H7 (cell line): ENCODE data around the gene ASB15. TPM values are rescaled to one million over a fixed set of nuclear protein-coding genes. Genes with fewer than 3 reads are reported as not detected.

Experiments used
- DNase-seq: peaks from one replicate; pipeline ENCODE4 v3.0.0; 2012
- H3K27me3 ChIP-seq: 2 replicates; pipeline ENCODE4 v1.6.0; 2011; ENCODE audit warnings: mild to moderate bottlenecking, low read length; ENCODE audit not compliant: control insufficient read depth, insufficient read depth
- H3K36me3 ChIP-seq: replicated peaks from 2 replicates; pipeline ENCODE4 v1.5.1; 2011; ENCODE audit warnings: low read length; ENCODE audit not compliant: control insufficient read depth, insufficient read depth
- H3K4me3 ChIP-seq: 2 replicates; pipeline ENCODE4 v1.5.1; 2011; ENCODE audit warnings: low read depth, mild to moderate bottlenecking, control low read depth, low read length, moderate library complexity; ENCODE audit not compliant: insufficient read depth
- total RNA-seq: library from RNA; depleted of rRNA; stranded (reverse); fragments of >200 nt; shearing (Covaris generic); gene quantifications from 2 replicates; pipeline ENCODE4 v1.2.3, GENCODE V29; 2014

ASB15 gene
- total RNA-seq, 1 experiment from 2014 or later: not detected

GRCh38 chr7:123573896-123574467 is 27.6 kb upstream of the ASB15 start:
- Histone ChIP-seq H3K36me3 (no peaks in the 10 kb centered on the region), H3K27me3 (no peaks in the 10 kb centered on the region), H3K4me3 (no peak overlapping the region)
- no peak for DNase-seq

GRCh38 chr7:123579416-123579815 is 22.2 kb upstream of the ASB15 start:
- Histone ChIP-seq H3K4me3 (no peak overlapping the region), H3K27me3 (no peaks in the 10 kb centered on the region), H3K36me3 (no peaks in the 10 kb centered on the region)
- no peak for DNase-seq

DNA sequence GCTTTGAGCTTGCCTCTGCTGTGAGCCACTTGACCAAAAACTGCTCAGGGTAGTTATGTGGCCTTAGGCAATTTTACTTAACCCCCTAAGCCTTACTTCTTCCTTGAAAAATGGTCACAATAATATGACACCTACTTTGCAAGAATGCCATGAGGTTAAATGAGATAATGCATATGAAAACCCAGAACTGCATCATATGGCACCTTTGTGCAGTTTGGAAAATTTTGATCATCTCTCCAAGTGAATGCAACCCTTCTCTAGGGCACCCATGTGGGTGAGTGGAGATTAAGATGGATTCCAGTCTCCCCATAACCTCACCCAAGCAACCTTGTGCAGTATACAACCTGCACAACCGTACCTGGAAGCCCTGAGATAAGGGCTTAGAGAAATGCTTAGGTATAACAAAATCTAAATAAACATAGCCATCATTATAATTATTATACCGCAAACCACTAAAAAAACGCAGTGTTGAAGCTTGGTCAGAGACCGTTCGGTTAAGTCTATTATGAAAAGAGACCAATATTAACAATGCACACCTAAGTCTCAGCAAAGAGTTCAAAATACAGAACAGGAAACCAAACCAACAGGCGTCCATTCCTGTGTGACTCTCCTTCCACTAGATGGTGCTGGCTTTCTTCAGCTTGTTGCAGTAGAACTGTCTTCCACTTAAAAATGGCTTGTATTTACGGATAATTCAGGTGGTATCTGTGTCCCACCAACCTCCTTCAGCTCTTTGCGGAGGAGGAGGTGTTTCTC is 21.0 kb upstream of the ASB15 start:
- no peaks in the 10 kb centered on the region for H3K36me3 ChIP-seq
- no peaks in the 10 kb centered on the region for H3K27me3 ChIP-seq
- no peak overlapping the region for H3K4me3 ChIP-seq
- peak; percentile 7 for DNase-seq

GRCh38 chr7:123581162-123581459 is 20.5 kb upstream of the ASB15 start:
- no peak for DNase-seq
- H3K36me3 ChIP-seq: no peaks in the 10 kb centered on the region
- no peaks in the 10 kb centered on the region for H3K27me3 ChIP-seq
- no peak overlapping the region for H3K4me3 ChIP-seq

- no peak for DNase-seq
- no peaks in the 10 kb centered on the region for H3K36me3 ChIP-seq
- no peaks in the 10 kb centered on the region for H3K27me3 ChIP-seq
- H3K4me3 ChIP-seq: no peak overlapping the region
Measured at GRCh38 chr7:123583821-123584220, 17.8 kb upstream of the ASB15 start.

DNA sequence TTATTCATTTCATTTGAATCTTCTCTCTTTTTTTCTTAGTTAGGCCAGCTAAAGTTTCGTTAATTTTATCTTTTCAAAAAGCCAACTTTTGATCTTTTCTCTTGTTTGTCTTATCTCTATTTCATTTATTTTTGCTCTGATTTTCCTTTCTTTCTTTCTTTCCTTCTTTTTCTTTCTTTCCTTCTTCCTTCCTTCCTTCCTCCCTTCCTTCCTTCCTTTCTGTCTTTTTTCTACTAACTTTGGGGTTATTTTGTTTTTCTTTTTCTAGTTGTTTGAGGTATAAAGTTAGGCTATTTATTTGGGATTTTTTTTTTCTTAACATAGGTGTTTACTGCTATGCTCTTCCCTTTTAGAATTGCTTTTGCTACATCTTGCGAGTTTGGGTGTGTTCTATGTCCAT is 13.2 kb upstream of the ASB15 start:
- H3K27me3 ChIP-seq: no peaks in the 10 kb centered on the region
- H3K36me3 ChIP-seq: no peaks in the 10 kb centered on the region
- DNase-seq: no peak
- H3K4me3 ChIP-seq: no peak overlapping the region

- Histone ChIP-seq H3K4me3 (no peak overlapping the region), H3K36me3 (no peaks in the 10 kb centered on the region), H3K27me3 (no peaks in the 10 kb centered on the region)
- no peak for DNase-seq
Measured at GRCh38 chr7:123594813-123595241, 6.8 kb upstream of the ASB15 start.

DNA sequence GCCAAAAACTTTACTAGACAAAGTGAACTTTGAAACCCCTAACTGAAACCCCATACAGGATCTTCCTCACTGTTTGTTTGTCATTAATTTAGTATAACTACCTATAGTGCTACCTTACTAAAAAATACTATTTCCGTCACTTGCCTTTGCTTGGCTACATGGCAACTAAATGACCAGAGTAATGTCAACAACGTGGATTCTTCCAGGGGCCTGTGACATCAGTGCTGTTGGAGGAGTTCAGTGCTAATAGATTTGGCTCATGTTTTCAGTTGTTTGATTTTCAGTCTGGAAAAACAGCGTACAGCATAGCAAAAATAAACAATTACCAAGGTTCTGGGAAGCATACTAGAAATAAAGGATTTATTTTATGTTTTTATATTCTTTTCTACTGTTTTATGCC is 3.0 kb upstream of the ASB15 start:
- Histone ChIP-seq H3K27me3 (no peaks in the 10 kb centered on the region), H3K4me3 (no peak overlapping the region), H3K36me3 (no peaks in the 10 kb centered on the region)
- DNase-seq: no peak

GRCh38 chr7:123599766-123600165 is 1.9 kb upstream of the ASB15 start:
- DNase-seq: no peak
- H3K27me3 ChIP-seq: no peaks in the 10 kb centered on the region
- H3K4me3 ChIP-seq: no peak overlapping the region
- no peaks in the 10 kb centered on the region for H3K36me3 ChIP-seq

DNA sequence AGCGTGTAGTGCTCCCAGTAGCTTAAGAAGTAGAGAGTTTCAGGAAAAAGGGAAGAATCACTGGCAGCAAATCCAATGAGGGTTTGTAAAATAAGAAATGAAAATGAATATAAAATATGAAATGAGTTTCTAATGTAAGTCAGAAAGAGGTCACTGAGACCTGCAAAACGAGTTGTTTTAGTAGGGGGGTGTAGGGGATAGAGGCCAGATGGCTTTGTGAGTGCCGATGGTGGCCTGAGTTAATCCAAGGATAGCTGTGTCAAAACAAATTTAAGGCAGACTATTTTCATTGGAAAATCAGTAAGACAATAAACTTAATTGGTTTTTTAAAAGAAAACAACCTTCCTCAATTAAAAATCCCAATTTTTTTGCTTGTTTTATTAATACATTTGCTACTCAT is 745 bp upstream of the ASB15 start:
- no peak overlapping the region for H3K4me3 ChIP-seq
- H3K36me3 ChIP-seq: no peaks in the 10 kb centered on the region

DNA sequence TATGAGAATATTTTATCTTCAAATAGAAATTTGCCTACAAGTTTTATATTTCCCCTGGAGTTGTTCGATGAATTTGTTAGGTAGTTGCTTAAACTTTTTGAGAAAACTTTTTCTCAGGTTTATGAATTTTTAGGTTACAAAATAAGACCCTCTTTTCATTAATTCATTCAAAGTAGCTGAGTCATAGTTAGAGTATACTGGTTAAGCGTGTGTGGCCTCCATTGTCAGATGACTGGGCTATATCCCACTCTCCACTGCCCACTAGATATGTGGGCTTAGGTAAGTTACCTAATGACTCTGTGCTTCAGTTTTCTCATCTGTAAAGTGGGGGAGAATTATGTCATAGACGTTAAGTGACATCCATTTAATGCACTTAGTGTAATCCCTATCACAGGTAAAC is 1.0 kb downstream of the ASB15 start:
- no peaks in the 10 kb centered on the region for H3K36me3 ChIP-seq
- H3K27me3 ChIP-seq: no peaks in the 10 kb centered on the region
- H3K4me3 ChIP-seq: no peak overlapping the region
- DNase-seq: no peak

More for the DNA sequence above, 745 bp upstream of the ASB15 start:
- no peaks in the 10 kb centered on the region for H3K27me3 ChIP-seq
- DNase-seq: no peak

- no peak overlapping the region for H3K4me3 ChIP-seq
Measured at GRCh38 chr7:123604739-123605138, 3.1 kb downstream of the ASB15 start.

GRCh38 chr7:123607423-123607975 is 5.9 kb downstream of the ASB15 start:
- DNase-seq: no peak
- no peak overlapping the region for H3K4me3 ChIP-seq
- H3K36me3 ChIP-seq: no peaks in the 10 kb centered on the region
- no peaks in the 10 kb centered on the region for H3K27me3 ChIP-seq

More at GRCh38 chr7:123604739-123605138, 3.1 kb downstream of the ASB15 start:
- no peak for DNase-seq
- Histone ChIP-seq H3K27me3 (no peaks in the 10 kb centered on the region), H3K36me3 (no peaks in the 10 kb centered on the region)

GRCh38 chr7:123608991-123609882 is 7.6 kb downstream of the ASB15 start:
- H3K4me3 ChIP-seq: no peak overlapping the region
- no peak for DNase-seq

GRCh38 chr7:123609883-123610239 is 8.2 kb downstream of the ASB15 start:
- DNase-seq: no peak
- Histone ChIP-seq H3K4me3 (no peak overlapping the region), H3K27me3 (no peaks in the 10 kb centered on the region), H3K36me3 (no peaks in the 10 kb centered on the region)

More at GRCh38 chr7:123608991-123609882, 7.6 kb downstream of the ASB15 start:
- H3K36me3 ChIP-seq: no peaks in the 10 kb centered on the region
- no peaks in the 10 kb centered on the region for H3K27me3 ChIP-seq
